GM21423 (cell line): Measurements from ENCODE around the gene RPUSD2.

Source experiments
- ATAC-seq: cut with Tn5 transposase; IDR thresholded peaks from one replicate; pipeline ENCODE4 v1.9.1; 2021; ENCODE audit warnings: mild to moderate bottlenecking, moderate library complexity; ENCODE audit not compliant: unreplicated experiment

The RPUSD2 gene

GRCh38 chr15:40613080-40613479, 44.0 kb downstream of the RPUSD2 start:
- no peak for ATAC-seq

GRCh38 chr15:40618023-40618422, 48.9 kb downstream of the RPUSD2 start:
- ATAC-seq: no peak

- no peak for ATAC-seq
These were observed 49.8 kb downstream of the RPUSD2 start for GRCh38 chr15:40618906-40619305.

- ATAC-seq: no peak
These were observed 54.3 kb downstream of the RPUSD2 start for GRCh38 chr15:40623361-40623760.
